HepG2 (cell line): Measurements from ENCODE around the gene ADGRL1. TPM values are rescaled to one million over a fixed set of nuclear protein-coding genes. Genes with fewer than 3 reads are reported as not detected.
"Not testable (repeated sequence)": the region's sequence is repeated elsewhere in the genome, so short reads cannot be mapped to it uniquely, and the experiment has no call there.

ENCODE experiments used
- ATAC-seq: fragments of 200-7000 bp; cut with Tn5 transposase; 3 replicates; pipeline ENCODE4 v1.9.1; 2020; ENCODE audit warnings: mild to moderate bottlenecking, moderate library complexity
- BruUV-seq: library from RNA; stranded (reverse); fragments of 400-500 nt; replicated peaks from 2 replicates; lab custom pipeline; 2021; lab: Mats Ljungman, UMichigan
- CTCF ChIA-PET: fragments of 300-600 bp; formaldehyde crosslinking; extraction: SDS; loops from one replicate; lab custom pipeline; 2021; ENCODE audit warnings: low total read pairs, inconsistent platforms, low intra/inter-chr PET ratio; lab: Yijun Ruan, JAX
- POLR2A ChIA-PET: fragments of 350-600 bp; sonication (Branson Sonifier 250); formaldehyde crosslinking; loops from one replicate; lab custom pipeline; 2020; ENCODE audit warnings: antibody characterized with exemption, inconsistent platforms; lab: Yijun Ruan, JAX
- DNase-seq: peaks from one replicate; pipeline ENCODE4 v3.0.0-alpha.2; 2015; ENCODE audit warnings: low spot score
- FAIRE-seq: peaks from 3 replicates; lab custom pipeline; 2011; peaks lifted over from hg19 to GRCh38; lab: Jason Lieb, UNC
- H2AFZ ChIP-seq: one replicate; pipeline ENCODE4 v1.6.1; 2011; ENCODE audit warnings: low read length, inconsistent platforms
- H3K27ac ChIP-seq: fragments of 300-600 bp; 3 replicates; pipeline ENCODE4 v1.8.0; 2011; ENCODE audit warnings: mixed run types, mild to moderate bottlenecking, mixed read lengths, low read length, inconsistent platforms; ENCODE audit not compliant: insufficient read depth; ENCODE audit errors: extremely low read length
- H3K27me3 ChIP-seq, 2 experiments: fragments of 200-600 bp in 1 of 2; 2 replicates in 1 of 2; 3 replicates in 1 of 2; pipeline versions ENCODE4 v1.6.0 to v1.8.0; 2011; ENCODE audit warnings: low read length in 2 of 2, mild to moderate bottlenecking in 2 of 2, moderate library complexity in 2 of 2, inconsistent platforms in 1 of 2; ENCODE audit not compliant: insufficient read depth in 2 of 2, control insufficient read depth in 1 of 2
- H3K36me3 ChIP-seq, 2 experiments: fragments of 200-600 bp in 1 of 2; replicated peaks in 1 of 2; 2 replicates in 1 of 2; 3 replicates in 1 of 2; pipeline versions ENCODE4 v1.5.1 to v1.8.0; 2011; ENCODE audit warnings: low read length in 2 of 2, inconsistent platforms in 1 of 2; ENCODE audit not compliant: insufficient read depth in 2 of 2, control insufficient read depth in 1 of 2
- H3K4me1 ChIP-seq: 2 replicates; pipeline ENCODE4 v1.5.1; 2012; ENCODE audit warnings: low read length, inconsistent platforms; ENCODE audit not compliant: insufficient read depth
- H3K4me2 ChIP-seq: 2 replicates; pipeline ENCODE4 v1.6.0; 2011; ENCODE audit warnings: low read depth, low read length, inconsistent platforms
- H3K4me3 ChIP-seq, 3 experiments: fragments of 200-600 bp in 1 of 3; sonication (generic), shearing (Covaris generic) in 1 of 3; replicated peaks in 1 of 3; 2 replicates each; pipeline ENCODE4 v1.5.1; 2011 to 2016; ENCODE audit warnings: low read length in 3 of 3, inconsistent platforms in 2 of 3, low read depth in 2 of 3, mild to moderate bottlenecking in 2 of 3, control low read depth in 1 of 3, mixed read lengths in 1 of 3; ENCODE audit not compliant: insufficient read depth in 1 of 3
- H3K79me2 ChIP-seq: one replicate; pipeline ENCODE4 v1.6.1; 2011; ENCODE audit warnings: low read length, inconsistent platforms; ENCODE audit not compliant: insufficient read depth
- H3K9ac ChIP-seq: 2 replicates; pipeline ENCODE4 v1.6.0; 2011; ENCODE audit warnings: mild to moderate bottlenecking, low read depth, low read length, inconsistent platforms; ENCODE audit not compliant: insufficient read depth
- H3K9me3 ChIP-seq: 2 replicates; pipeline ENCODE4 v1.5.1; 2012; ENCODE audit warnings: mild to moderate bottlenecking, low read length
- H4K20me1 ChIP-seq: 2 replicates; pipeline ENCODE4 v1.6.0; 2011; ENCODE audit warnings: inconsistent platforms, mild to moderate bottlenecking, low read length, moderate library complexity; ENCODE audit not compliant: insufficient read depth
- CREB3 ChIP-seq: sonication (generic); formaldehyde crosslinking; IDR thresholded peaks from 2 replicates; pipeline ENCODE4 v1.5.0; 2020; ENCODE audit warnings: missing genetic modification reagents
- ETV5 ChIP-seq: IDR thresholded peaks from 2 replicates; pipeline ENCODE4 v1.6.1; 2018; ENCODE audit warnings: missing biosample characterization, missing genetic modification reagents, inconsistent platforms, borderline replicate concordance
- PTBP1 ChIP-seq: fragments of 200-400 bp; formaldehyde crosslinking; IDR thresholded peaks from 2 replicates; pipeline ENCODE4 v1.6.1; 2018; ENCODE audit warnings: low read length, low read depth; ENCODE audit not compliant: poor library complexity, severe bottlenecking
- ZNF230 ChIP-seq: sonication (generic); formaldehyde crosslinking; IDR thresholded peaks from 2 replicates; pipeline ENCODE4 v1.4.0; 2020; ENCODE audit warnings: mild to moderate bottlenecking, missing genetic modification reagents
- ZNF737 ChIP-seq: sonication (generic); formaldehyde crosslinking; IDR thresholded peaks from 2 replicates; pipeline ENCODE4 v1.5.0; 2020; ENCODE audit warnings: missing genetic modification reagents, mild to moderate bottlenecking, borderline replicate concordance
- whole genome bisulfite sequencing: methylation state at CpG from one replicate; pipeline ENCODE4 v1.1.6; 2017; ENCODE audit warnings: low lambda C conversion rate; 5-methylcytosine and 5-hydroxymethylcytosine counted together
- in situ Hi-C: cut with HindIII; loops from 2 replicates; pipeline ENCODE4 v1.10.0; 2017; ENCODE audit warnings: low pct_unique_long_range_greater_than_20kb; ENCODE audit not compliant: extremely low pct_ligation_motif_present
- intact Hi-C: fragments of 100-400 bp; cut with micrococcal nuclease; formaldehyde crosslinking; loops from one replicate; pipeline ENCODE4 v1.10.0; 2022; ENCODE audit not compliant: unreplicated experiment
- polyA plus RNA-seq, 8 experiments: library from polyadenylated mRNA; depleted of rRNA in 3 of 8; stranded (reverse) in 7 of 8; unstranded in 1 of 8; fragments of >200 nt; fragmentation: Illumina TruSeq in 4 of 8; extraction: Trizol in 4 of 8; gene quantifications; 2 replicates each; pipeline versions ENCODE4 v1.2.1 to v1.2.3, GENCODE V29; 2011 to 2016; ENCODE audit warnings: low read depth in 4 of 8, missing spikeins in 1 of 8, mixed read lengths in 1 of 8; ENCODE audit not compliant: insufficient read depth in 1 of 8
- total RNA-seq, 5 experiments: library from RNA; depleted of rRNA; stranded (reverse); fragments of >200 nt; fragmentation: Illumina TruSeq; extraction: Trizol; gene quantifications; 2 replicates each; pipeline ENCODE4 v1.2.3, GENCODE V29; 2016; ENCODE audit warnings: low read depth in 1 of 5
- TF ChIP-seq, protein P1 (sequence below), 2 experiments: IDR thresholded peaks; 2 replicates each; pipeline ENCODE4 v1.6.1; 2011 to 2012; ENCODE audit warnings: low read length in 2 of 2, borderline replicate concordance in 1 of 2, low read depth in 1 of 2, mild to moderate bottlenecking in 1 of 2, moderate library complexity in 1 of 2

Gene ADGRL1
- total and polyA plus RNA-seq, 2 of the 13 experiments (the other 11 are each of a cell fraction or from before 2014, with no cell fraction given) = 0.49 to 1.7 TPM

DNA sequence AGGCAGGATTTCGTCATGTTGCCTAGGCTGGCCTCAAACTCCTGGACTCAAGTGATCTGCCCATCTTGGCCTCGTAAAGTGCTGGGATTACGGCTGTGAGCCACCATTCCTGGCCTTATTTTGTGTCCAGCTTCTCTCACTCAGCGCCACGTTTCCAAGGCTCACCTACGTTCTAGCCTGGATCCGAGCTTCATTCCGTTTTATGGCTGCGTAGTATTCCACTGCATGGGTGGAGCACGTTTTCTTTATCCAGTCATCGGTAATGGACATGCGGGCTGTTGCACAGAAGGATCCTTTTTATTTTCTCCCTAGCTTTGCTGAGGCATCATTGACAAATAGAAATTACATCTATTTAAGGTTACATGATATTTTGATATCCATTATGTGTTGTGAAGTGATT, 16.6 kb downstream of the ADGRL1 start (continued):
- TF ChIP-seq, protein P1, sequence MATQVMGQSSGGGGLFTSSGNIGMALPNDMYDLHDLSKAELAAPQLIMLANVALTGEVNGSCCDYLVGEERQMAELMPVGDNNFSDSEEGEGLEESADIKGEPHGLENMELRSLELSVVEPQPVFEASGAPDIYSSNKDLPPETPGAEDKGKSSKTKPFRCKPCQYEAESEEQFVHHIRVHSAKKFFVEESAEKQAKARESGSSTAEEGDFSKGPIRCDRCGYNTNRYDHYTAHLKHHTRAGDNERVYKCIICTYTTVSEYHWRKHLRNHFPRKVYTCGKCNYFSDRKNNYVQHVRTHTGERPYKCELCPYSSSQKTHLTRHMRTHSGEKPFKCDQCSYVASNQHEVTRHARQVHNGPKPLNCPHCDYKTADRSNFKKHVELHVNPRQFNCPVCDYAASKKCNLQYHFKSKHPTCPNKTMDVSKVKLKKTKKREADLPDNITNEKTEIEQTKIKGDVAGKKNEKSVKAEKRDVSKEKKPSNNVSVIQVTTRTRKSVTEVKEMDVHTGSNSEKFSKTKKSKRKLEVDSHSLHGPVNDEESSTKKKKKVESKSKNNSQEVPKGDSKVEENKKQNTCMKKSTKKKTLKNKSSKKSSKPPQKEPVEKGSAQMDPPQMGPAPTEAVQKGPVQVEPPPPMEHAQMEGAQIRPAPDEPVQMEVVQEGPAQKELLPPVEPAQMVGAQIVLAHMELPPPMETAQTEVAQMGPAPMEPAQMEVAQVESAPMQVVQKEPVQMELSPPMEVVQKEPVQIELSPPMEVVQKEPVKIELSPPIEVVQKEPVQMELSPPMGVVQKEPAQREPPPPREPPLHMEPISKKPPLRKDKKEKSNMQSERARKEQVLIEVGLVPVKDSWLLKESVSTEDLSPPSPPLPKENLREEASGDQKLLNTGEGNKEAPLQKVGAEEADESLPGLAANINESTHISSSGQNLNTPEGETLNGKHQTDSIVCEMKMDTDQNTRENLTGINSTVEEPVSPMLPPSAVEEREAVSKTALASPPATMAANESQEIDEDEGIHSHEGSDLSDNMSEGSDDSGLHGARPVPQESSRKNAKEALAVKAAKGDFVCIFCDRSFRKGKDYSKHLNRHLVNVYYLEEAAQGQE (IDR thresholded peaks at IDR 0.05; ENCODE audit: borderline replicate concordance in 1 of 2, low read depth in 1 of 2, low read length in 2 of 2) = no peak

GRCh38 chr19:14188086-14188485, 17.9 kb downstream of the ADGRL1 start:
- H3K9me3 ChIP-seq, in situ Hi-C loops, H3K27me3 ChIP-seq, CTCF ChIA-PET, H3K4me1 ChIP-seq, H3K4me2 ChIP-seq, H3K79me2 ChIP-seq, FAIRE-seq, H3K9ac ChIP-seq, H2AFZ ChIP-seq, ATAC-seq, H3K36me3 ChIP-seq, POLR2A ChIA-PET, H3K4me3 ChIP-seq, intact Hi-C loops, BruUV-seq, DNase-seq, H4K20me1 ChIP-seq, H3K27ac ChIP-seq: not testable (repeated sequence)
- WGBS = 45% methylated on average over 5 of the region's 7 CpGs

DNA sequence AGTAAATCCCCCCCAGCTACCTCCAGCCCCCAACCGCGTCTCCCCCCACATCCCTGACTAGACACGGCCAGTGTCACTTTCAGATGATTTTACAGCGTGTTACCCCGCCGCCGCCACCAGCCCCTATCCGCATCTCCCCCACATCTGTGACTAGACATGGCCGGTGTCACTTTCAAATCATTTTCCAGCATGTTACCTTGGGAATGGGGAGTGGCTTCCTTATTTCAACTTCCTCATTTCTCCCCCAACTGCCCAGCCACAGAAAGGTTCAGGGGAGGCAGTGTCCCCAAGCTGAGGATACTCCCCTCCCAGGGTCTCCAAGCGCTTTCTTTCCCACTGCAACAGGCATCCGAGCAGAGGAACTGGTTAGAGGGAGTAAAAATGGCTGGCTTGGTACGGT, 18.4 kb downstream of the ADGRL1 start:
- H2AFZ ChIP-seq = no peak overlapping the region
- in situ Hi-C loops (no loop called here), intact Hi-C loops (no loop called here)
- BruUV-seq = no TSS peak
- no peaks in the 10 kb centered on the region for H3K36me3 ChIP-seq
- no peak for DNase-seq
- H3K4me1 ChIP-seq = peaks cover 8% of the 10 kb centered on the region; the same call in 1 of the 2 replicates
- no peak overlapping the region for H3K4me2 ChIP-seq
- TF ChIP-seq ZNF737 (no peak), PTBP1 (no peak), ZNF230 (CRISPR knock-in tag) (no peak), CREB3 (CRISPR knock-in tag) (no peak), ETV5 (CRISPR knock-in tag) (no peak)
- H3K79me2 ChIP-seq = no peaks in the 10 kb centered on the region
- 70% methylated on average over 12 of the region's 12 CpGs for WGBS
- ChIA-PET POLR2A (no interaction called here), CTCF (no interaction called here)
- H3K27me3 ChIP-seq = peaks cover 0 to 5% of the 10 kb centered on the region in 2 experiments; a peak in 1 of 5 replicates
- H3K9ac ChIP-seq = no peak overlapping the region
- no peaks in the 10 kb centered on the region for H3K9me3 ChIP-seq
- no peak for FAIRE-seq
- H3K4me3 ChIP-seq = no peak overlapping the region
- H3K27ac ChIP-seq = no peak overlapping the region
- H4K20me1 ChIP-seq = no peaks in the 10 kb centered on the region
- no peak for ATAC-seq
